Osteoblast (primary cell): ENCODE data around the gene MBD6. TPM values are rescaled to one million over a fixed set of nuclear protein-coding genes. Genes with fewer than 3 reads are reported as not detected.

ENCODE experiments used
- DNase-seq: peaks from one replicate; pipeline ENCODE4 v3.0.0; 2011; ENCODE audit warnings: low spot score, mixed read lengths; ENCODE audit not compliant: insufficient read length; ENCODE audit errors: missing footprints
- H2AFZ ChIP-seq: 2 replicates; pipeline ENCODE4 v1.6.0; 2011; ENCODE audit warnings: mild to moderate bottlenecking, low read length
- H3K27ac ChIP-seq: 2 replicates; pipeline ENCODE4 v1.5.1; 2011; ENCODE audit warnings: mild to moderate bottlenecking, low read depth, low read length, moderate library complexity
- H3K27me3 ChIP-seq: 2 replicates; pipeline ENCODE4 v1.6.0; 2012; ENCODE audit warnings: mild to moderate bottlenecking, control low read depth, inconsistent platforms, low read length, moderate library complexity; ENCODE audit not compliant: insufficient read depth
- H3K36me3 ChIP-seq: 2 replicates; pipeline ENCODE4 v1.5.1; 2011; ENCODE audit warnings: mild to moderate bottlenecking, low read length, control low read depth, moderate library complexity; ENCODE audit not compliant: insufficient read depth
- H3K4me1 ChIP-seq: 2 replicates; pipeline ENCODE4 v1.5.1; 2011; ENCODE audit warnings: mild to moderate bottlenecking, low read length, control low read depth, moderate library complexity; ENCODE audit not compliant: insufficient read depth
- H3K4me2 ChIP-seq: 2 replicates; pipeline ENCODE4 v1.6.0; 2011; ENCODE audit warnings: mild to moderate bottlenecking, low read length; ENCODE audit not compliant: insufficient read depth
- H3K4me3 ChIP-seq: fragments of 200-600 bp; sonication (generic); 3 replicates; pipeline ENCODE4 v1.5.1; 2012; ENCODE audit warnings: mild to moderate bottlenecking, low read length, inconsistent platforms; ENCODE audit not compliant: insufficient read depth
- H3K79me2 ChIP-seq: 2 replicates; pipeline ENCODE4 v1.6.0; 2012; ENCODE audit warnings: mild to moderate bottlenecking, low read length, control low read depth, inconsistent platforms; ENCODE audit not compliant: insufficient read depth
- H3K9me3 ChIP-seq: 2 replicates; pipeline ENCODE4 v1.5.1; 2011; ENCODE audit warnings: low read depth, low read length, control low read depth
- H4K20me1 ChIP-seq: 2 replicates; pipeline ENCODE4 v1.6.0; 2012; ENCODE audit warnings: mild to moderate bottlenecking, low read length, control low read depth; ENCODE audit not compliant: insufficient read depth
- total RNA-seq: library from RNA; depleted of rRNA; stranded (reverse); fragments of >200 nt; gene quantifications from 2 replicates; pipeline ENCODE4 v1.2.3, GENCODE V29; 2012
- TF ChIP-seq, protein P1 (sequence below): IDR thresholded peaks from 2 replicates; pipeline ENCODE4 v1.5.1; 2011; ENCODE audit warnings: mild to moderate bottlenecking, low read depth, low read length, moderate library complexity; ENCODE audit errors: extremely low read depth

Gene MBD6
- total RNA-seq, 1 donor = 5.8 TPM

DNA sequence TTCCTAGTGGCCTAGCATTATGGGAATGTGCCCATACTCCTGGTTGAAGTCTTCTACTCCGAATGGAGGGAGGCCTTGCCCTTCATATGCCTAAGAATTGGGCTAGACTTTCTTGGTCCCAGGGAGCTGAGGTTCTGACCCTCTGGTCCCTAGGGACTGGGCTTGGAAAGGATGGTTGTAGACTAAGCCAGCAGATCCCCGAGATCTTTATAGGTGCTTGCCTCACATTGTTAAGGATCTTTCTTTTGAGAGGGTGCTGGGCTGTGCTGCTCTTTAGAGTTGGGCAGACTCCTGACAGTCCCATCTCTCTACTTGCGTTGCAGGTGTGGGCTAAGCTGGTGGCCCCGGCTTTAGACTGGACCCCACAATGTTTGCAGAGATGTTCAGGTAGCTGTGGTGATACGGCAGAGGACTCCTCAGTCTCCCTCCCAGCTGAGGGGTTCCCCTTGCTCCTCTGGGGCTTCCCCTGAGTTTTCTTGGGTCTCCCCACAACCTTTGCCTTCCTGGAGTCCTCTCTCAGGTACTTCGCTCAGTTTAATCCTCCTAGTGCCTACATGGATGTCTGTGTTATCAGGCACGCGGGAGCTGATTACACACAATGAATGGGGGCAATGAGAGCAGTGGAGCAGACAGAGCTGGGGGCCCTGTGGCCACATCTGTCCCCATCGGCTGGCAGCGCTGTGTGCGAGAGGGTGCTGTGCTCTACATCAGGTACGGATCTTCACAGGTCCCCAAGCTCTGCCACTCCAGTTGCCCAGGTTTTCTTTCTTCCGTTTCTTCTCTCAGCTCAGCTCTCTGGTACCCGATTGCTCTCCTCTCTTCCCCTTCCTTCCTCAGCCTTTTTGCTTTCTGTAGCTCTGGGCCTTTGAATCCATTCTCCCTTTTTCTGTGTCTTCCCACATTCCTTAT, 1.3 kb downstream of the MBD6 start:
- peaks cover 35% of the 10 kb centered on the region for H3K4me1 ChIP-seq
- DNase-seq = peak; percentile 91
- TF ChIP-seq, protein P1, sequence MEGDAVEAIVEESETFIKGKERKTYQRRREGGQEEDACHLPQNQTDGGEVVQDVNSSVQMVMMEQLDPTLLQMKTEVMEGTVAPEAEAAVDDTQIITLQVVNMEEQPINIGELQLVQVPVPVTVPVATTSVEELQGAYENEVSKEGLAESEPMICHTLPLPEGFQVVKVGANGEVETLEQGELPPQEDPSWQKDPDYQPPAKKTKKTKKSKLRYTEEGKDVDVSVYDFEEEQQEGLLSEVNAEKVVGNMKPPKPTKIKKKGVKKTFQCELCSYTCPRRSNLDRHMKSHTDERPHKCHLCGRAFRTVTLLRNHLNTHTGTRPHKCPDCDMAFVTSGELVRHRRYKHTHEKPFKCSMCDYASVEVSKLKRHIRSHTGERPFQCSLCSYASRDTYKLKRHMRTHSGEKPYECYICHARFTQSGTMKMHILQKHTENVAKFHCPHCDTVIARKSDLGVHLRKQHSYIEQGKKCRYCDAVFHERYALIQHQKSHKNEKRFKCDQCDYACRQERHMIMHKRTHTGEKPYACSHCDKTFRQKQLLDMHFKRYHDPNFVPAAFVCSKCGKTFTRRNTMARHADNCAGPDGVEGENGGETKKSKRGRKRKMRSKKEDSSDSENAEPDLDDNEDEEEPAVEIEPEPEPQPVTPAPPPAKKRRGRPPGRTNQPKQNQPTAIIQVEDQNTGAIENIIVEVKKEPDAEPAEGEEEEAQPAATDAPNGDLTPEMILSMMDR = no peak
- H3K79me2 ChIP-seq = peaks cover 58% of the 10 kb centered on the region
- peak overlapping the region; percentile 75 for H3K27ac ChIP-seq
- H3K36me3 ChIP-seq = peaks cover 38% of the 10 kb centered on the region
- no peaks in the 10 kb centered on the region for H3K9me3 ChIP-seq
- H3K27me3 ChIP-seq = no peaks in the 10 kb centered on the region
- peak overlapping the region; percentile 77 for H3K4me3 ChIP-seq
- no peak overlapping the region for H2AFZ ChIP-seq
- peaks cover 41% of the 10 kb centered on the region for H4K20me1 ChIP-seq
- peak overlapping the region; percentile 96 for H3K4me2 ChIP-seq

DNA sequence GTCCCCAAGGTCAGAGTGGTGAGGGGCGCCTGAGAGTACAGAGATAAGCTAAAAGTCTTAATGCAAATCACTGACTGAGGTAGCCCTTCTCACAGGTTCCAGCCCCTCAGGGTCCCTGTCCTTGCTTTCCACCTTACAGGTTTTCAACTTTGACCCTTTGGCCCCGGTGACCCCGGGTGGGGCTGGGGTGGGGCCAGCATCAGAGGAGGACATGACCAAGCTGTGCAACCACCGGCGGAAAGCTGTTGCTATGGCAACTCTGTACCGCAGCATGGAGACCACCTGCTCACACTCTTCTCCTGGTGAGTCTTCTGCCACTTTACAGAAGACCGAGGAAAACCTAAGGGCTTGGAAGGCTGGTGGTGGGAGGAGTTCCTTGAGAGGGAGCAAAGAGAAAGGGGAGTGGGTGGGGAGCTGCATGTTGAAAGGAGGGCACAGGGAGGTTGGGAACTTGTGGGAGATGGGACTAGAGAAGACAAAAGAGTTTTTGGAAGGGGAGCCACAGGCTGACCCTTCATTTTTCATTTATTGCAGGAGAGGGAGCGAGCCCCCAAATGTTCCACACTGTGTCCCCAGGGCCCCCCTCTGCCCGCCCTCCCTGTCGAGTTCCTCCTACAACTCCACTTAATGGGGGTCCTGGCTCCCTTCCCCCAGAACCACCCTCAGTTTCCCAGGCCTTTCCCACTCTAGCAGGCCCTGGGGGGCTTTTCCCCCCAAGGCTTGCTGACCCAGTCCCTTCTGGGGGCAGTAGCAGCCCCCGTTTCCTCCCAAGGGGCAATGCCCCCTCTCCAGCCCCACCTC, 2.4 kb downstream of the MBD6 start:
- Histone ChIP-seq H2AFZ (no peak overlapping the region), H3K4me3 (peak overlapping the region; percentile 77), H3K4me2 (peak overlapping the region; percentile 96), H3K27ac (no peak overlapping the region), H3K36me3 (peaks cover 43% of the 10 kb centered on the region), H3K27me3 (no peaks in the 10 kb centered on the region), H3K4me1 (peaks cover 30% of the 10 kb centered on the region), H4K20me1 (peaks cover 34% of the 10 kb centered on the region), H3K9me3 (no peaks in the 10 kb centered on the region), H3K79me2 (peaks cover 47% of the 10 kb centered on the region)
- peak; percentile 84 for DNase-seq
- TF ChIP-seq, protein P1 = no peak

DNA sequence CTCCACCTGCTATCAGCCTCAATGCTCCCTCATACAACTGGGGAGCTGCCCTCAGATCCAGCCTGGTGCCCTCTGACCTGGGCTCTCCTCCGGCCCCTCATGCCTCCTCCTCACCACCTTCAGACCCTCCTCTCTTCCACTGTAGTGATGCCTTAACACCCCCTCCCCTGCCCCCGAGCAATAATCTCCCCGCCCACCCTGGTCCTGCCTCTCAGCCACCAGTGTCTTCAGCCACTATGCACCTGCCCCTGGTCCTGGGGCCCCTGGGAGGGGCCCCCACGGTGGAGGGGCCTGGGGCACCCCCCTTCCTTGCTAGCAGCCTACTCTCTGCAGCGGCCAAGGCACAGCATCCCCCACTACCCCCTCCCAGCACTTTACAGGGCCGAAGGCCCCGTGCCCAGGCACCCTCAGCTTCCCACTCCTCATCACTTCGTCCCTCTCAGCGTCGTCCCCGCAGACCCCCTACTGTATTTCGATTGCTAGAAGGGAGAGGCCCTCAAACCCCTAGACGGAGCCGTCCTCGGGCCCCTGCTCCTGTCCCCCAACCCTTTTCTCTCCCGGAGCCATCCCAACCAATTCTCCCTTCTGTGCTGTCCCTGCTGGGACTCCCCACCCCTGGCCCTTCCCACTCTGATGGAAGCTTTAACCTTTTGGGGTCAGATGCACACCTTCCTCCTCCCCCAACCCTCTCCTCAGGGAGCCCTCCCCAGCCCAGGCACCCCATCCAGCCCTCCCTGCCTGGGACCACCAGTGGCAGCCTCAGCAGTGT, 3.2 kb downstream of the MBD6 start:
- H3K4me1 ChIP-seq = peaks cover 29% of the 10 kb centered on the region
- H3K4me3 ChIP-seq = no peak overlapping the region
- peaks cover 45% of the 10 kb centered on the region for H3K79me2 ChIP-seq
- peaks cover 36% of the 10 kb centered on the region for H4K20me1 ChIP-seq
- no peak overlapping the region for H3K27ac ChIP-seq
- H3K9me3 ChIP-seq = no peaks in the 10 kb centered on the region
- TF ChIP-seq, protein P1 = no peak
- peak; percentile 73 for DNase-seq
- no peak overlapping the region for H2AFZ ChIP-seq
- H3K4me2 ChIP-seq = no peak overlapping the region
- no peaks in the 10 kb centered on the region for H3K27me3 ChIP-seq
- peaks cover 50% of the 10 kb centered on the region for H3K36me3 ChIP-seq
